IMR-90 (cell line): Measurements from ENCODE around the gene GLG1.
"Not testable (repeated sequence)": the region's sequence is repeated elsewhere in the genome, so short reads cannot be mapped to it uniquely, and the experiment has no call there.

Experiments
- CEBPB ChIP-seq: IDR thresholded peaks from 2 replicates; pipeline ENCODE4 v1.6.1; 2012; ENCODE audit warnings: low read depth, low read length, improper control_type of control experiment
- CTCF ChIP-seq: conservative IDR thresholded peaks from 2 replicates; pipeline ENCODE4 v1.5.1; 2012; ENCODE audit warnings: mild to moderate bottlenecking, low read depth, low read length, improper control_type of control experiment
- ELK1 ChIP-seq: fragments of 150-350 bp; IDR thresholded peaks from 2 replicates; pipeline ENCODE4 v1.6.1; 2016; ENCODE audit warnings: low read depth, mild to moderate bottlenecking, low read length, moderate library complexity, borderline replicate concordance
- MAFK ChIP-seq: IDR thresholded peaks from 2 replicates; pipeline ENCODE4 v1.6.1; 2012; ENCODE audit warnings: low read depth, low read length, improper control_type of control experiment
- NFE2L2 ChIP-seq: fragments of 150-350 bp; IDR thresholded peaks from 2 replicates; pipeline ENCODE4 v1.6.1; 2016; ENCODE audit warnings: low read depth, mild to moderate bottlenecking, low read length
- POLR2A ChIP-seq: IDR thresholded peaks from 2 replicates; pipeline ENCODE4 v1.6.1; 2012; ENCODE audit warnings: mild to moderate bottlenecking, low read depth, low read length
- RAD21 ChIP-seq: IDR thresholded peaks from 2 replicates; pipeline ENCODE4 v1.6.1; 2012; ENCODE audit warnings: low read length, improper control_type of control experiment
- RCOR1 ChIP-seq: IDR thresholded peaks from 2 replicates; pipeline ENCODE4 v1.6.1; 2012; ENCODE audit warnings: mild to moderate bottlenecking, low read length, improper control_type of control experiment; ENCODE audit not compliant: insufficient replicate concordance
- RFX5 ChIP-seq: IDR thresholded peaks from 2 replicates; pipeline ENCODE4 v1.8.0; 2012; ENCODE audit warnings: low read depth, mild to moderate bottlenecking, low read length, moderate library complexity
- SMC3 ChIP-seq: fragments of 150-350 bp; IDR thresholded peaks from 2 replicates; pipeline ENCODE4 v1.6.1; 2016; ENCODE audit warnings: low read depth, mild to moderate bottlenecking, antibody characterized with exemption, low read length, moderate library complexity
- USF2 ChIP-seq: fragments of 150-350 bp; IDR thresholded peaks from 2 replicates; pipeline ENCODE4 v1.6.1; 2017; ENCODE audit warnings: mild to moderate bottlenecking, antibody characterized with exemption, low read length, low read depth

- not testable (repeated sequence) for TF ChIP-seq POLR2A, CTCF, RAD21, NFE2L2, CEBPB, ELK1, MAFK, RCOR1, USF2, SMC3, RFX5
These were observed 183.2 kb downstream of the GLG1 start for GRCh38 chr16:74423721-74424120.
